ENCODE measurements around the gene TEAD1. TPM values are rescaled to one million over a fixed set of nuclear protein-coding genes. Genes with fewer than 3 reads are reported as not detected.

The TEAD1 gene
- total and polyA plus RNA-seq, 10 of the 15 experiments (the other 5 are each of a cell fraction or from before 2014, with no cell fraction given), result 0.01 to 0.59 (median 0.04) TPM; not detected in 6

DNA sequence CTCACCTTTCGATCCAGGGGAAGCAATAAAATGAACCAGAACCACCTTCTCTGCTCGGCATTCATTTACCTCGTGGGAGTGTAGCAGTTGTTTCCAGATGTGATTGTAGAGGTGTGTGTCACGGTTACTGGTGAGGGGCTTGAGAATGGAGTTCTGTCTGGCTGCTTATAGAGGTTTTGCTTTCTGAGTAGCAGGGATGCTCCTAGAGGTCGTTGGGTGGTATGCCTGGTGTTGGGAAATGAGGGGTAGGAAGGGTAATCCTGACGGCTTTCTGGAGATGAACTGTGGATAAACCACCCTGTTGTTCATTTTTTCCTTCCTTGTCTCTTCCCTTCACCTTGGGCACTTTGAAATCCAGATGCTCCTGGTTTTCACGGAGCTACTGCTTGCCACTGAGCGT, 8.1 kb downstream of the TEAD1 start:
- no peak overlapping the region for H3K4me2 ChIP-seq (ENCODE audit: control insufficient read depth, insufficient read depth)
- no peak for TF ChIP-seq MYB (IDR thresholded peaks at IDR 0.05; ENCODE audit: borderline replicate concordance, low read depth, low read length)
- TF ChIP-seq CEBPB (IDR thresholded peaks at IDR 0.05; ENCODE audit: borderline replicate concordance in 1 of 2, low read depth in 2 of 2, low read length in 2 of 2), result no peak
- TF ChIP-seq FOXK2 (IDR thresholded peaks at IDR 0.05), result no peak
- TF ChIP-seq NFYA (IDR thresholded peaks at IDR 0.05; ENCODE audit: borderline replicate concordance, low read depth, low read length), result no peak
- TF ChIP-seq YBX1 (IDR thresholded peaks at IDR 0.05), result no peak
- no peak for TF ChIP-seq SPI1 (IDR thresholded peaks at IDR 0.05; ENCODE audit: borderline replicate concordance, insufficient read depth, low read depth, low read length)
- no peak for TF ChIP-seq ZNF384 (IDR thresholded peaks at IDR 0.05; ENCODE audit: borderline replicate concordance, low read depth, low read length)
- TF ChIP-seq BCL11A (IDR thresholded peaks at IDR 0.05; ENCODE audit: low read depth, low read length), result no peak
- no peak for TF ChIP-seq PAX5 (IDR thresholded peaks at IDR 0.05; ENCODE audit: borderline replicate concordance, low read depth, low read length)
- no peak for TF ChIP-seq KAT2A (conservative IDR thresholded peaks at IDR 0.05; ENCODE audit: control insufficient read depth, low read depth, low read length)
- no peak for TF ChIP-seq NBN (IDR thresholded peaks at IDR 0.05)
- WGBS (ENCODE audit: insufficient coverage, insufficient replicate concordance, low lambda C conversion rate, missing lambda C conversion rate), result 4% methylated on average over 8 of the region's 8 CpGs
- H3K27ac ChIP-seq (ENCODE audit: control insufficient read depth, insufficient read depth), result no peak overlapping the region
- no peaks in the 10 kb centered on the region for H4K20me1 ChIP-seq (ENCODE audit: control insufficient read depth, insufficient read depth)
- intact Hi-C loops (cut with micrococcal nuclease; ENCODE audit: unreplicated experiment) (no loop called here), in situ Hi-C loops (cut with MboI) (no loop called here)
- ChIA-PET SMC1A (ENCODE audit: uncharacterized antibody, unreplicated experiment) (interaction anchor here (0.8 to 1.4 kb wide), 3 partner anchors 24 to 40 kb away, joined by 3 to 4 read pairs (median 3); no protein-coding TSS in a partner anchor), RAD21 (ENCODE audit: unreplicated experiment) (no interaction called here), CTCF (no interaction called here), POLR2A (no interaction called here)
- H2AFZ ChIP-seq (ENCODE audit: control insufficient read depth, low read depth, low read length), result no peak overlapping the region
- FAIRE-seq, result no peak
- no peaks in the 10 kb centered on the region for H3K79me2 ChIP-seq (ENCODE audit: control insufficient read depth, insufficient read depth, low read length)
- H3K9ac ChIP-seq (ENCODE audit: control insufficient read depth, insufficient read depth, low read length), result no peak overlapping the region
- no peak for ATAC-seq
- BruUV-seq (replicated peaks), result no TSS peak
- peaks cover 7 to 18% of the 10 kb centered on the region in 2 experiments for H3K27me3 ChIP-seq (replicated peaks in 1 of 2; ENCODE audit: control insufficient read depth in 2 of 2, insufficient read depth in 2 of 2, low read length in 1 of 2)
- H3K4me1 ChIP-seq (ENCODE audit: control insufficient read depth, insufficient read depth, low read length), result no peaks in the 10 kb centered on the region
- DNase-seq (ENCODE audit: low read depth, low spot score), result no peak
- no peaks in the 10 kb centered on the region for H3K9me3 ChIP-seq (replicated peaks; ENCODE audit: control insufficient read depth, insufficient read depth, low read length)
- no peak overlapping the region for H3K4me3 ChIP-seq
- H3K36me3 ChIP-seq (ENCODE audit: control insufficient read depth in 2 of 2, insufficient read depth in 2 of 2, low read length in 1 of 2), result no peaks in the 10 kb centered on the region
